Suprapubic skin (tissue), 4 donors: Measurements from ENCODE around the gene STX12. TPM values are rescaled to one million over a fixed set of nuclear protein-coding genes. Genes with fewer than 3 reads are reported as not detected.
"Not testable (repeated sequence)": the region's sequence is repeated elsewhere in the genome, so short reads cannot be mapped to it uniquely, and the experiment has no call there.

Experiments used
- DNase-seq, 2 donors: peaks; one replicate each; pipeline ENCODE4 v3.0.0-alpha.2; 2019; ENCODE audit warnings: low spot score in 2 of 2
- H3K27ac ChIP-seq: fragments of 200-600 bp; sonication (generic); one replicate; pipeline ENCODE4 v1.5.1; 2019
- H3K27me3 ChIP-seq: fragments of 200-600 bp; sonication (generic); one replicate; pipeline ENCODE4 v1.5.1; 2019
- H3K36me3 ChIP-seq: fragments of 200-600 bp; sonication (generic); one replicate; pipeline ENCODE4 v1.5.1; 2019
- H3K4me1 ChIP-seq: fragments of 200-600 bp; sonication (generic); one replicate; pipeline ENCODE4 v1.5.1; 2019
- H3K4me3 ChIP-seq: fragments of 200-600 bp; sonication (generic); one replicate; pipeline ENCODE4 v1.5.1; 2019; ENCODE audit warnings: mild to moderate bottlenecking
- H3K9me3 ChIP-seq: fragments of 200-600 bp; sonication (generic); one replicate; pipeline ENCODE4 v1.5.1; 2019
- CTCF ChIP-seq, 2 donors: fragments of 200-600 bp in 1 of 2; fragments of 450-650 bp in 1 of 2; sonication (generic) in 1 of 2; IDR thresholded peaks; one replicate each; pipeline ENCODE4 v1.5.1; 2016 to 2019; ENCODE audit warnings: antibody characterized with exemption in 2 of 2, mild to moderate bottlenecking in 1 of 2, moderate library complexity in 1 of 2
- EP300 ChIP-seq: sonication (generic); formaldehyde crosslinking; IDR thresholded peaks from one replicate; pipeline ENCODE4 v1.6.1; 2017; ENCODE audit warnings: antibody characterized with exemption
- POLR2A ChIP-seq, 2 donors: fragments of 450-650 bp; IDR thresholded peaks; one replicate each; pipeline ENCODE4 v1.6.1; 2017; ENCODE audit warnings: antibody characterized with exemption in 2 of 2, mild to moderate bottlenecking in 2 of 2, moderate library complexity in 2 of 2
- POLR2AphosphoS5 ChIP-seq, 3 donors: sonication (generic); formaldehyde crosslinking; IDR thresholded peaks; one replicate each; pipeline ENCODE4 v1.6.1; 2017; ENCODE audit warnings: antibody characterized with exemption in 3 of 3
- WGBS: methylation state at CpG from one replicate; pipeline ENCODE4 v1.1.5; 2018; 5-methylcytosine and 5-hydroxymethylcytosine counted together
- total RNA-seq, 4 donors: library from RNA; depleted of rRNA; stranded (reverse); fragments of >200 nt; gene quantifications; one replicate each; pipeline ENCODE4 v1.1.0, GENCODE V29; 2016

The STX12 gene
- total RNA-seq, 4 donors from 2014 or later: 54.8 to 81.5 (median 72.4) TPM

- Histone ChIP-seq H3K27ac (no peak overlapping the region), H3K27me3 (no peaks in the 10 kb centered on the region), H3K4me1 (peaks cover 21% of the 10 kb centered on the region), H3K4me3 (no peak overlapping the region), H3K36me3 (peaks cover 38% of the 10 kb centered on the region), H3K9me3 (no peaks in the 10 kb centered on the region)
- TF ChIP-seq POLR2A (IDR thresholded peaks at IDR 0.05) (no peak), CTCF (IDR thresholded peaks at IDR 0.05) (no peak), POLR2AphosphoS5 (IDR thresholded peaks at IDR 0.05) (no peak), EP300 (no peak)
- no peak for DNase-seq
- WGBS: 93% methylated on average over 1 of the region's 1 CpG
These were observed 62.5 kb downstream of the STX12 start for GRCh38 chr1:27835501-27835900.

- no peak overlapping the region for H3K27ac ChIP-seq
- no peaks in the 10 kb centered on the region for H3K27me3 ChIP-seq
- no peak overlapping the region for H3K4me3 ChIP-seq
- no peaks in the 10 kb centered on the region for H3K4me1 ChIP-seq
- peak in 1 of 2 donors; percentile 38 for DNase-seq
- TF ChIP-seq CTCF (IDR thresholded peaks at IDR 0.05): no peak
- TF ChIP-seq POLR2A (IDR thresholded peaks at IDR 0.05): no peak
- no peak for TF ChIP-seq POLR2AphosphoS5 (IDR thresholded peaks at IDR 0.05)
- no peak for TF ChIP-seq EP300
- peaks cover 68% of the 10 kb centered on the region for H3K36me3 ChIP-seq
- WGBS: 98% methylated on average over 5 of the region's 7 CpGs
- no peaks in the 10 kb centered on the region for H3K9me3 ChIP-seq
These were observed 76.9 kb downstream of the STX12 start for GRCh38 chr1:27849951-27850350.

- no peaks in the 10 kb centered on the region for H3K9me3 ChIP-seq
- peak in 1 of 2 donors; percentile 8 for DNase-seq
- WGBS: 90% methylated on average over 6 of the region's 6 CpGs
- H3K4me1 ChIP-seq: peaks cover 9% of the 10 kb centered on the region
- peaks cover 19% of the 10 kb centered on the region for H3K36me3 ChIP-seq
- H3K27me3 ChIP-seq: no peaks in the 10 kb centered on the region
- no peak overlapping the region for H3K27ac ChIP-seq
- TF ChIP-seq POLR2A (IDR thresholded peaks at IDR 0.05) (no peak), EP300 (no peak), CTCF (IDR thresholded peaks at IDR 0.05) (no peak)
- H3K4me3 ChIP-seq: no peak overlapping the region
These were observed 82.1 kb downstream of the STX12 start for GRCh38 chr1:27855085-27855484.

GRCh38 chr1:27856561-27857343 lies 83.7 kb downstream of the STX12 start:
- DNase-seq: peak in 1 of 2 donors; percentile 47
- Histone ChIP-seq H3K27me3 (no peaks in the 10 kb centered on the region), H3K4me1 (peaks cover 9% of the 10 kb centered on the region), H3K4me3 (no peak overlapping the region), H3K9me3 (no peaks in the 10 kb centered on the region), H3K36me3 (peaks cover 2% of the 10 kb centered on the region), H3K27ac (no peak overlapping the region)
- TF ChIP-seq CTCF (IDR thresholded peaks at IDR 0.05) (no peak), EP300 (no peak), POLR2A (IDR thresholded peaks at IDR 0.05) (no peak), POLR2AphosphoS5 (IDR thresholded peaks at IDR 0.05) (no peak)
- WGBS: 74% methylated on average over 9 of the region's 12 CpGs

- H3K36me3 ChIP-seq, H3K27ac ChIP-seq, H3K9me3 ChIP-seq, H3K27me3 ChIP-seq, H3K4me3 ChIP-seq: not testable (repeated sequence)
- 78% methylated on average over 11 of the region's 11 CpGs for WGBS
- peaks cover 12% of the 10 kb centered on the region for H3K4me1 ChIP-seq
- DNase-seq: peak in 1 of 2 donors; percentile 44
These were observed 84.5 kb downstream of the STX12 start for GRCh38 chr1:27857552-27857951.
